ENCODE data around the gene LRMDA.

Gene LRMDA

DNA sequence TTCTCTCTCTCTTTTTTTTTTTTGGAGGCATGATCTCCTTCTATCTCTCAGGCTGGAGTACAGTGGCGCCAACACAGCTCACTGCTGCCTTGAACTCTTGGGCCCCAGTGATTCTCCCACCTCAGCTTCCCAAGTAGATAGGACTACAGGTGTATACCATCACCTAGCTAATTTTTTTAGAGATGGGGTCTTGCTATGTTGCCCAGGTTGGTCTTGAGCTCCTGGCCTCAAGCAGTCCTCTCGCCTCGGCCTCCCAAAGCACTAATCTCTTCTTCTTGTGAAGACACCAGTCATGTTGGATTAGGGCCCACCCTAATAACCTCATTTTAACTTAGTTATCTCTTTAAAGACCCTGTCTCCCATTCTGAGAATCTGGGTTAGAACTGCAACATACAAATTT, 45.6 kb downstream of the LRMDA start:
- no peak for DNase-seq (ENCODE audit: low read depth)

DNA sequence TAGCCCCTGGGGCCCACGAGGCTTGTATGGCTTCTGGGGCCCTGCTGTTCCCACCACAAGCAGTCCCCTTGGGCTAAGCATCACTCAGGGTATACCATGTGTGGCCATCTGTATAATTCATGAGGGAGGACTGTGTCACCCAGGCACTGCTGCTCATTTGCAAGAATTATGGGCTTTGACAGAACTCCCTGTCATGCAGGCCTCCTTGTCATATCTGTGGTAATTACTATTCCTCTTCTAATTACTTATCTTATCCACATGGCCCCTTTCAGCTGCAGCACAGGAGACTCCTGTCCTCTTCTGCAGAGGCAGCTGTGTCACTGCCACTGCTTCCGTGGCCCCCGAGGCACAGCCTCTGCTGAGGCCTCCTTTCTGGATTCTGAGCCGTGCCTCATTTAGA, 46.3 kb downstream of the LRMDA start:
- no peak for DNase-seq (ENCODE audit: low read depth)

GRCh38 chr10:75480374-75480773, 49.0 kb downstream of the LRMDA start:
- DNase-seq (ENCODE audit: low read depth), result no peak

DNA sequence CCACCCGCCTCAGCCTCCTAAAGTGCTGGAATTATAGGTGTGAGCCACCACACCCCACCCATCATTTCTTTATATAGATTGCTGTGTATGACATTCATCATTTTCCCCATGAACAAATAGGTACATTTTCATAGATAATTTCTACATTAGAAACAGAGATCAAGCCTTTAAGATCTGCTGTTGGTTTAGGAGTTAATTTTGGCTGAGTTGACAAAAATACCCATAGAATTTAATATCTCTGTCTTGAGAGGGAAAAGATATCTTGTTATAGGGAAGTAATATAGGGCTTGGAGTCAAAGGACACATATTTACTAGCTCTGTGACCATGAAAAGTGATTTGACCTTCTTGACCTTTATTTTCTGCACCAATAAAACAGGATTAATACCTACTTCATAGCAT, 51.8 kb downstream of the LRMDA start:
- no peak for DNase-seq (ENCODE audit: low read depth)

- DNase-seq (ENCODE audit: low read depth), result no peak
Observed at GRCh38 chr10:75484717-75485116, 53.3 kb downstream of the LRMDA start.

DNA sequence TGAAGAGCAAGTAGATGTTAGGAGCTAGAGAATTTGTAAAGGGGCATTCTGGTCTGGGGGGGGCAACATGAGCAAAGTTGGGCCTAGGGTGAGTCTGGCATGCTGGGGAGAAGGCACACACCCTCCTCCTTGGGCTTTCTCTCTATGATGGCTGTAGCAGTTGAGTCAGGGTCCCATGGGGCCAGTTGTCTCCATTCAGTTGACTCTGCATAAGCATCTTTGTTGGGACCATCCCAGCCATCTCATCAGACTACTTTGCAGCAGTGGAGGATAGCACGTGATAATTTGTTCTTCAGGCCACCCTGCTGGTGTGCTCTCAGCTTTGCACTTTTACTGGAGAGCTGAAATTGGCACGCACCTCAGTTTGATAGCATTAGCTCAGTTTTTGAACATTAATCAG, 55.2 kb downstream of the LRMDA start:
- DNase-seq (ENCODE audit: low read depth), result no peak

DNA sequence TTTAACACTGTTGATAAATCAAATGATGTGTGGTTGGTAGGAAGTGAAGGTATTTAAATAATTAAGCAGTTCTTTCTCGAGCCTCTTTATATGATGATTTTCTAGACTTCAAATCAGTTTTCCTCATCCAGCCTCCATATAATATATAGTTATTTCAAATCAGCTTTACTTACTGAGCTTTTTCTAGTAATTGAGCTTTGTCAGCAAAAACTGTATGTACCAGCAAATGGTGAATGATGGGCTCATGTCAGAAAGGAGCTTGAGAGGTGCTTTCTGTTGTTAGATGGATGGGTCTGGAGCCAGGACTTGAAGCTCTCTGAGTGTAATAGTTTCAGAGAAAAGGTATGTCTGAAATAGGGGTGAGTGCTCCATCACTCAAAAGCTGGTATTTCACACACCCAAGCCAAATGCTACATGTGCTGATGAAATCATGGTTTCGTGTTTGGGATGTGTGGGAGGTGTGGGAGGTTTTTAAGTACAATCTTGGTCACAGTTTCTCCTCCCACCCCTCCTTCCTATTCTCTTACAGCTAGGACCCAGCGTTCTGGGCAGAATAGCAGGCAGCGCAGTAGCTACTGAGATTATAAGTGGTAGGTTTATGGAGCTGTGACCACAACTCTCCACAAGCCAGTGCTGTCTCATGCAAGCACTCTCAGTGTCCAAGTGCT, 55.8 kb downstream of the LRMDA start:
- DNase-seq (ENCODE audit: low read depth), result no peak

GRCh38 chr10:75487755-75488125, 56.3 kb downstream of the LRMDA start:
- DNase-seq (ENCODE audit: low read depth), result no peak

GRCh38 chr10:75492173-75492925, 60.9 kb downstream of the LRMDA start:
- no peak for DNase-seq (ENCODE audit: low read depth)

DNA sequence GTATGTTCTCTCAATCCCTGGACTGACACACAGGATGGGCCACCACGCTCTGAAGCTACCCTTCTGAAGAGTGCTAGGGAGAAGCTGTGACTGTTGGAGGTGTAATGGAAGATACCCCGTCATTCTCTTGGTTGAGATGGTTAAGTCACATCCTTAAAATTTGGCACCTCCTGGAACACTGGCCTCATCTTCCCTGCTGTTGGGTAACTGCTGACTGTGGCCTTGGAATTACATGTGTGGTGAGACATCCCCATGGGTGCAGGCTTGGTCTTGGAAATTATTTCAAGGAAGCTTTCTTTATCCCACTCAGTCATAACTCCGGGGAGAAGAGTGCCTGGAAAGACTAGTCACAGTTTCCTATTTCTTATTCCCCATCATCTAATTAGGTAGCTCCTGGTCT, 62.0 kb downstream of the LRMDA start:
- no peak for DNase-seq (ENCODE audit: low read depth)

- DNase-seq (ENCODE audit: low read depth), result no peak
Observed at GRCh38 chr10:75495434-75496190, 64.2 kb downstream of the LRMDA start.

GRCh38 chr10:75496191-75496567, 64.8 kb downstream of the LRMDA start:
- no peak for DNase-seq (ENCODE audit: low read depth)

DNA sequence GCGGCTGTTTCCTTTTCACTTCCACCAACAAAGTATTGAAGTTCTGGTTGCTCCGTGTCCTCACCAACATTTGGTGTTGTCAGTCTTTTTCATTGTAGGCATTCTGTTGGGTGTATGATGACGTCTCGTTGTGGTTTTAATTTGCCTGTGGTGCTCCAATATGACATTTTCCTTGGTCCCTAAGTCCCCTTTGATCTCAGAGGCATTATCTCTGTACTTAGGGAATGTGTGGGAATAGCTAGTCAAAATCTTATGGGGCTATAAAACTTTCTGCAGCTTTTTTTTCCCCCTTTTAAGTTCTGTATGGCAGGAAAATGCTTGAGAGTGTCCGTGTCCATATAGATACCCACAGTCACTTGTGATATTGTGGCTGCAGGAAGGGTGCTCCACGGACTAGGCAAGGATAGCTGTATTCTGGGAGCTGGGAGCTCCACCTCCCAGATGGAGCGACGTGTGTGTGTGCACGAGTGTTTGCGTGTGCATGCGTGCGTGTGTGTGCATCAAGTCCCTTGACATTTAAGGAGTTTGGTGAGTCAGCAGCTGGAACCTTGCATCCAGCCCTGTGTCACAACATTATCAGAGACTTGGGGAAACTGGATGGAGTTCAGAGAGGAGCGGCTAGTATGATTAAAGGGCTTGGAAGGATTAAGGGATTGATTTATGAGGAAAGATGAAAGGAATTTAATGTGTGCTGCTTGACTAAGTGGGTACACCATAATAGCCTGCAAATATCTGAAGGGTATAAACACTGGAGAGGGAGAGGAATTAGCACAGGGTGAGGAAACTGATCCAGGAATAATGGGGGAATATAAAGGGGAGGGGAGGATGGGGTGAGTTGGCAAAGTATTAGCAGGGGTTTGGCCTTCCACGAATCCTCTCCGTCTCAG, 66.8 kb downstream of the LRMDA start:
- DNase-seq (ENCODE audit: low read depth), result no peak

- no peak for DNase-seq (ENCODE audit: low read depth)
Observed at GRCh38 chr10:75498884-75499350, 67.5 kb downstream of the LRMDA start.

GRCh38 chr10:75499556-75500160, 68.2 kb downstream of the LRMDA start:
- DNase-seq (ENCODE audit: low read depth), result no peak

- DNase-seq (ENCODE audit: low read depth), result no peak
Observed at GRCh38 chr10:75502389-75502788, 71.0 kb downstream of the LRMDA start.

DNA sequence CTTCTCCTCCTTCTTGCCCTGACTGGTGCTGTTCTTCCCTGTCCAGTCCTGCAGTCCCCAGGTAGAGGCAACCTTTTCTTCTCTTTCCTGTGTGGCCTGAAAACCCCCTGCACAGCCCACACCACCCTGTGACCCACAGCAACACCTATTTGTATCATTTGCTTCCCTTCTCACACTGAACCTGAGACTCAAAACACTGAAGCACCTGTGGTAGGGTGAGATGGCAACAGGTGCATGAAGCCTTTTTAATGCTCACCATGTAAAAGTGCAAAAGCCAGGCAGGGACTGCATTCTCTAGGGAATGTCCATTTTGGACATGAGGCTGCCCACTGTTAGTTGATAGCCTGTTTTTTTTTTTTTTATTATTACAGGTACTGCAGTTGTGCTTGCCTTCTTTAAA, 71.4 kb downstream of the LRMDA start:
- DNase-seq (ENCODE audit: low read depth), result no peak

DNA sequence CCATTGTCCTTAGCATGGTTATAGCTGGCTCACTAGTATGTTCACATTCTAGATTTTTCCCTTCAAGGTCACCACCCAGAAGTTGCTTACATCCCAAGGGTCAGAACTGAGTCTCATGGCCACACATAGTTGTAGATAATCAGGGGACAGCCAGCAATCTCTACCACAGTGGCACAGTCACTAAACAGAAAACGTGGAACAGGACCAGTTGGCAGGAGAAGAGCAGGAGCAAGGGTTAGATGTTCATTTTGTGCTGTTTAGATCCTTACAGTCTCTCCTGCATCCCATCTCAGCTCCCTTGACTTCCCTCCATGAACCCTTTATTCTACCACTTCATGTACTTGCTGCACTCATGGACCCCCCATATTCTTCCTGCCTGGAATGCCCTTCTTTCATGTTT, 73.9 kb downstream of the LRMDA start:
- no peak for DNase-seq (ENCODE audit: low read depth)

GRCh38 chr10:75505840-75506506, 74.5 kb downstream of the LRMDA start:
- DNase-seq (ENCODE audit: low read depth), result no peak

DNA sequence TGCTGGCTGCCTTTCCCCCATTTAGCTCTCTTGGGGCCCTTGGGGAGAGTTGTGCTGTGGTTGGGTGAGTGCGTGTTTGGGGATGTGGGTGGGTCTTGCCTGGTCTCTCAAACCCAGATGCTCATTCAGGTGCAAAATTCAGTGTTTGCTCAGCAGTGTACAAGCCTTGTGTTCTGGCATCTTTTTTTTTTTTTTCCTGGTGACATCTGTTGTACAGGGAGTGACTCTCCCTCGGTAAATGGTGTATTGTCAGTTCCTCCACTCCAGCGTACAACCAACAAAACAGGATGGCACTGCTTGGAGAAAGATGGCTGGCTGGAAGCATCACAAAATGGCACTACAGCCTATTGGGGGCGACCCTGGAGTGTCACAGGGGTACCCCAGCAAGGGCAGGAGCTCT, 75.5 kb downstream of the LRMDA start:
- no peak for DNase-seq (ENCODE audit: low read depth)

DNA sequence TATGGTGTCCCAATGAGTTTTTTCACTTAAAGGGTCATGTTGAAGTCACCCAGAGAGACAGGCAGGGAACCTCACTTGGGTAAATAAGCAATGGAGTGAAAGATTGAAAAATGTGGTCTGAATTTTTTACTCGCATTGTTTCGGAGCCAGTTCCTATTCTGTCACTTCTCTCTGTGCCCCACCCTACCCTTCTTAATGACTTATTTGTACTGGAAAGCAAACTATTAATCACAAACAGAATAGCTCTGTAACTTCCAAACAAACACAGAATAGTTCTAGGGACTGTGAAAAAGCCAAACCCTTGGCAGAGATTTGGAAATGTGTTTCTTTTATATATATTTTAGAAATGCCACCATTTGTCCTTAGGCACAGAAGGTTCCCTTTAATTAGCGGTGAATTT, 76.0 kb downstream of the LRMDA start:
- no peak for DNase-seq (ENCODE audit: low read depth)
